ENCODE measurements around the gene SGPL1.

The SGPL1 gene

GRCh38 chr10:70811881-70812280, 3.9 kb upstream of the SGPL1 start:
- DNase-seq: no peak

DNA sequence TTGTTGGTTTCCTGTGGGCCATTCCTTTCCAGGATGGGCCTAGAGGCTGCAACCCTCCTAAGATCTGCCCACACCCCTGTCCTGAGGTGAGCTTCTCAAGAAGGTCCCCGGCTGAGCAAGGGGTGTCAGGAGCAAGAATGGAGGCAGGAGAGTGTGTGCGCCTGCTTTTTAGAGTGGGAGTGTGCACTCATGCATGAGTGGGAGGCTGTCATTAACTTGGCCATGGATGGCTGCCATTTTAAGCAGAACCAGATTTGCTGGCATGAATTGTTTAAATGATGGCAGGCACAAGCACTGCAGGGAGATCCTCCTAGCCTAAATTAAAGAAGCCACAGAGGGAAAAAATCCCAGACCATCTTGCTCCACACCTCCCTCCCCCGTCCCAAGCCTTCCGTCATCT, 2.9 kb upstream of the SGPL1 start:
- no peak for DNase-seq

GRCh38 chr10:70814126-70814525, 1.6 kb upstream of the SGPL1 start:
- DNase-seq: no peak

DNA sequence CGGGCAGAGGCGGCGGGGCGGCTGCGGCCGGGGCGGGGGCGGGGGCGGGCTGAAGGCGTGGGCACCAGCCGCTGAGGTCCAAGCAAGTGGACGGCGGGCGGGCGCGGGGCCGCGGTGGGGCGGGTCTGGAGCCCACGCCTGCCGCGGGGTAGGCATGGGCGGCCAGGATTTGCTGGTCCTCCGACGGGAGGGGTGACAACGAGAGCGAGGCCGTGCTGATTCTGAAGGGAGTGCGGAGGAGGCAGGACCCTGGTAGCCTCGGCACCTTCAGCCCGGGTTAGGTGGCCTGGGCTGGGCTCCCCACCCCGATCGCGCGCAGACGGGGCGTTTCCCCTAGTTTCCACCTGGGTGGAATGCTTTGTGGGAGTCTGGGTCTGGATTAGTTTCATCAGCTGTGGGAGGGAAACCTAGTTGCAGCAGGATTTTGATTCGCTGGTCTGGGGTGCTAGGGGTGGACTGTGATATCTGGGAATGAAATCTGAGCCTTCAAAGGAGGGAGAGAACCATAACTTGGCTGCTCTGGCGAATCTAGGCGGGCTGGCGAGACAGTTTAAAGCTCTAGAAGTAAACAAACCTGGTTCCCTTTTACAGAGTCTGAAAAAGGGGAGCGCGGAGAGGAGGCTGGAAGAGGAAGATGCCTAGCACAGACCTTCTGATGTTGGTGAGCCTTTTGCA, 609 bp downstream of the SGPL1 start:
- no peak for DNase-seq

DNA sequence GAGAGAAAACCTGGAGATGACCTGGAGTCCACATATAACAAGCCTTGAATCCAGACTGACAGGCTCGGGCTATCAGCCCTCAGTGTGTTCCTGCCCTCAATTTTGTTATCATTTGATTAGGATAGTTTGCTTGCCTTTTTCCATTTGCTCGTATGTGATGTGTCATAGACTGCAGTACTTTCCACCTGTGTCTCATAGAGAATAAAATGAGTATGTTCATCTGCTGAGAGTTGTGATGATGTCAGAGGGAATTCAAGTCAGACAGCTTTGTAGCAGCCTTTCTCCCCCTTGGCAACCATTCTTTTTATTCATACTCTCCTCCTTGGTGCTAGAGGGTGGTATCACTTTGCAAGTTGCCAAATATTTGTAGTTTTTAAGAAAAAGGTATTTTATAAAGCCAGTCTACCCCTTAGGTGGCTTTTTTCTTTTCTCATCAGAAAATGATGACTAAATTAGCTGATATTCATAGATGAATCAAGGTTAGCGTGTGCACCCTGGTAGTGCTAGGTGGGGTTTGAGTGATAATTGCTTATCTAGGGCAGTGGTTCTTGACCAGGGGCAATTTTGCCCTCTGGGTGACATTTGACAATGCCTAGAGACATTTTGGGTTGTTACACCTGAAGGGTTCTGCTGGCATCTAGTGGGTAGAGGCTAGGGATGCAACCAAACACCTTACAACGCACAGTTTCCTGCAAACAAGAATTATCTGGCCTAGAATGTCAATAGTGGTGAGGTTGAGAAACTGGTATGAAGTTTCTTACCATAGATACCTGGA, 5.4 kb downstream of the SGPL1 start:
- DNase-seq: no peak

DNA sequence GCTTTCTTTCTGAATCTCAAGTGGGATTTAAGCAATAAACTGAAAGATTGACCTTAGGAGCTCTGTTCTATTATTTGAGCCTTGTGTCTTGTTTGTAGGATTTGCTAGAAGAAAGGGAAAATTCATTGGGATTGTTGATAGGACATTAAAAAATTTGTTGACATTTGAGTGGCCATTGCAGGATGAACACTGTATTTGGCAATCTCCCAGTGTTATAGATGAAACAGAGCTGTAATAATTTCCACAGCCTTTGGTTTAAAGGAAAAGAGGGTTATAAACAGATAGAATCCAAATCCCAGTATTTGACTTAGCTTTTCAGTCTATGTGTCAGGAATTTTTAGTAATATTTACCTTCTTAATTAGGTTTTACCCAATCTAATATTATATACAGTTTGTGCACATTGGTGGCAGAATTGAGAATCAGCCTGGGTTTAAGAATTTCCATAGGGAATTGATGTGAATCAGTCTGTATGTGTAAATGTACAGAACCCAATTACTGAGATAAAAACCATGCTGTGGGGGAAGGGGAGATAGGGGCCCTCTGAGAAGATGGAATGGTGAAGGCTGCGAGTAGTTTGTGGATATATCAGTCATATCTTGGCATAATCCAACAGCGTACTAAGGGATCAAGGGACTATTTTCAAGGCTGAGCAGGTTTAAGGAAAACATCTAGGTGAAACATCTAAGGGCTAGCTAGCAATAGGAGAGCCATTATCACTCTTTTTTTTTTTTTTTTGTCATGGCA, 6.5 kb downstream of the SGPL1 start:
- DNase-seq: no peak

GRCh38 chr10:70827086-70827757, 11.5 kb downstream of the SGPL1 start:
- DNase-seq: no peak

GRCh38 chr10:70828923-70829322, 13.2 kb downstream of the SGPL1 start:
- DNase-seq: no peak

DNA sequence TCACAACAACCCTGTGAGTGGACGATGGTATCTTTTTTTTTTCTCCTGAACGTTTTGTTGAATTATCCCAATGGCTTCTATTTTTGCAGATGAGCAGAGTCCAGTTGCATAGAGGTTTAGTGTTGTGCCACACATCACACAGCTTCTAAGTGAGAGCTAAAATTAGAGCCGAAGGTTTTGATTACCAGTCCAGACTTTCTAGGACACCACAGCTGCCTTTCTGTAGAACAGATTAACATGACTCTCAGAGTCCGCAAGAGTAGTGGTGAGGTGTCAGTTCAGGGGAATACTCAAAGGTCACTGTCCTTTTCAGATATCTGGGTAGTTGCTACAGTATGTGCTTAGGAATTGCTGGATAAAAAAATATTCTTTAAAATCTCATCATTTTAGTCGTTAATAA, 13.8 kb downstream of the SGPL1 start:
- DNase-seq: no peak

- DNase-seq: no peak
Observed at GRCh38 chr10:70830164-70830563, 14.4 kb downstream of the SGPL1 start.

DNA sequence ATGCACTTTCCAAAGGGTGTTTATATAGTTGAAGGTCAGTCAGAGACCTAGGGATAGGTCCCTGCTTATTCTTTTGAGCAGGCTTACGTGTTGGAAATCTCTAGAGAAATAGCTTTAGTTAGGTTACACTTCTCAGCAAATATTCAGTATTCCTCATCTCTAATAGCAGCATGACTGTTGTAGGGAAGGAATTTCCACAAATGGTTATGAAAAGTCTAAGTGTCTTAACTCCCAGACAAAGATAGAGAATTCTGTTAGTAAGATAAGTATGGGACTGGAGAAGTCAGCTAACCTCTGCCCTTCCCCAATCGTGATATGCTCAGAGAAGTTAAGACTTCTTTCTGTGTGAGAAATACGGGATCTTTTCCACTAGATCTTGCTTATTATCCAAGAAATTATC, 16.5 kb downstream of the SGPL1 start:
- no peak for DNase-seq

GRCh38 chr10:70832852-70833528, 17.2 kb downstream of the SGPL1 start:
- DNase-seq: no peak

GRCh38 chr10:70833601-70834000, 17.9 kb downstream of the SGPL1 start:
- no peak for DNase-seq

DNA sequence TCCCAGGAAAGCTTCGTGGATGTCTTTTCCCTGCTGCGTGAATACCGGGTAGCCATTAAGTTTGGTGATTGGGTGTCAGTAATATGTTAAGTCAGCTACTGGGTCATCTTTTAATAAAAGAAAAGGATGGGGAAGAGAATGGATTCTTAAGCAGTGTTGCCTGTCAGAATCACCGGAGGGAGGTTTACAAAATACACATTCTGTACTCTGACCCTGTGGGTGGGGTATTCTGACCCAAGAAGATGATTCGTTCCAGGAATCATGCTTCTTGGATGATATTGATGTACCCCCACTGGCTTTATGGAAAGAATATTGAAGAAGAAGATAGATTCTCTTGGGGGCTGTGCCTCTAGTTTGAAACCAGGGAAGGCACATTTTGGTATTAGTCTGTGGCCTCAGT, 18.3 kb downstream of the SGPL1 start:
- no peak for DNase-seq

- no peak for DNase-seq
Observed at GRCh38 chr10:70834441-70835151, 18.8 kb downstream of the SGPL1 start.

GRCh38 chr10:70836319-70836718, 20.6 kb downstream of the SGPL1 start:
- no peak for DNase-seq

DNA sequence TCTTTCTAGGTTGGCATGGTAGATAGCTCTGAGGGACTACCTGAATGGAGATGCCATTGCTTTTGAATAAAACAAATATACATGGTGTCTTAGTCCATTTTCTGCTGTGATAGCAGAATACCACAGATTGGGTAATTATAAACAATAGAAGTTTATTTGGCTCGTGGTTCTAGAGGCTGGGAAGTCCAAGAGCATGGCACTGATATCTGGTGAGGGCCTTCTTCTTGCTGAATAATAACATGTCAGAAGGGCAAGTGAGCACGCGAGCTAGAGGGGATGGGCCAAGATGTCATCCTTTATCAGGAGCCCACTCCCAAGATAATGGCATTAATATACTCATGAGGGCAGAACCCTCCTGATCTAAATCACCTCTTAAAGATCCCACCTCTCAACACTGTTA, 21.9 kb downstream of the SGPL1 start:
- no peak for DNase-seq

- no peak for DNase-seq
Observed at GRCh38 chr10:70838270-70838805, 22.6 kb downstream of the SGPL1 start.

- no peak for DNase-seq
Observed at GRCh38 chr10:70840836-70841235, 25.1 kb downstream of the SGPL1 start.

DNA sequence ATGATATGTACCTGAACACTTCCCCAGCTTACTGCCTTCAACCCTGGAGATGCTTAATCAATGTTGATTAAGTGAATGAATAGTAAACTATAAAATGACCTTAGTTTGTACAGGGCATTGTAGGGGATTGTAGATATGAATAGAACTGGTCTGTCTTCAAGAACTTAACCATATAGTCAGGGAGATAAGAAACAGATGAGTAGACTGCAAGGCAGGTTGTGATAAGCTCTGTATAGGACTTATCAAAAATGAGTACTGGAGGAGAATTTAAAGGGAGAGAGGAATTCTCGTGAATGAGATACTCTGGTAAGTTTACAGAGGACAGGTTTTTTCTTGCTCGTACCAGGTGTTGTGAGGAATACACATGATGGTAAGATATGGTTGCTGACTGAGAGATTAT, 27.6 kb downstream of the SGPL1 start:
- DNase-seq: no peak

DNA sequence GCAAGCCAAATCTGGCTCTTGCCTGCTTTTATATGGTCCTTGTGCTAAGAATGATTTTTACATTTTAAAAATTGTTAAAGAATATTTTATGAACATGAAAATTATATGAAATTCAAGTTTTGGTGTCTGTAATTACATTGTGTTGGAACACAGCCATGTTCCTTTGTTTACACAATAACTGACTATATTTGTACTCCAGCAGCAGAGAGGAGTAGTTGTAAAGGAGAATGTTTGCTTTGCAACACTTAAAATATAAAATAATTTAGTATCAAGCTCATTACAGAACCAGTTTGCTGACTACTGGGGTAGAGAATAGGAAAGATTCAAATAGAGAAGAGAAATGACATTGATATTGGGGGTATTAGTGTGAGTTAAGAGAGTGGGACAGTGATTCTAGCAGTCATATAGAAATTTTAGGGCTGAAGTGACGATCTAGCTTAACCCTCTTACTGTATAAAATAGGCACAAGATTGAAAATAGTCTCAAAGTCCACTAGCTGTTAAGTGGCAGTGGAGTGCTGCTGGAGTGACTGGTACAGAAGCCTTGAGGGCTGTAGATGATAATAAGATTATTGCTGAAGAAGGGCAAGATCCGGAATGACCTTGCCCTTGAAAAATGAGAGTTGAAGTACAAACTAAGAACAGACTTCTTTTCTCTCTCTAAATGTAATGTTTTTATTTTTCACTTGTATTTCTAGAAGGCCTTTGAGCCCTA, 28.2 kb downstream of the SGPL1 start:
- DNase-seq: peak; percentile 18

All from SHP77 treated with DMSO at 0.1 percent for 48 hours (cell line).